Central memory CD4-positive, alpha-beta T cell (primary cell): ENCODE data around the gene PRR16.

ENCODE experiments used
- DNase-seq: peaks from one replicate; pipeline ENCODE4 v3.0.0; 2022

PRR16 gene

DNA sequence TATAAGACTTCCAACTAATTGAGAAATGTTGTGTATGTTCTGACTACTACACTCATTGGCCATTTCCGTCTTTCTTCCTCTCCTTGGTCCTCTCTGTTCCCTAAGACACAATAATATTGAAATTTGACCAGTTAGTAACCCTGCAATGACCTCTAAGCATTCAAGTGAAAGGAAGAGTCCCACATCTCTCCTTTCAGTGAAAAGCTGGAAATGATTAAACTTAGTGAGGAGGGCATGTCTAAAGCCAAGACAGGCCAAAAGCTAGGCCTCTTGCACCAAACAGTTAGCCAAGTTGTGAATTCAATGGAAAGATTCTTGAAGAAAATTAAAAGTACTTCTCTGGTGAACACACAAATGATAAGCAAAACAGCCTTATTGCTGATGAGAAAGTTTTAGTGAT, 122.5 kb downstream of the PRR16 start:
- DNase-seq = no peak

DNA sequence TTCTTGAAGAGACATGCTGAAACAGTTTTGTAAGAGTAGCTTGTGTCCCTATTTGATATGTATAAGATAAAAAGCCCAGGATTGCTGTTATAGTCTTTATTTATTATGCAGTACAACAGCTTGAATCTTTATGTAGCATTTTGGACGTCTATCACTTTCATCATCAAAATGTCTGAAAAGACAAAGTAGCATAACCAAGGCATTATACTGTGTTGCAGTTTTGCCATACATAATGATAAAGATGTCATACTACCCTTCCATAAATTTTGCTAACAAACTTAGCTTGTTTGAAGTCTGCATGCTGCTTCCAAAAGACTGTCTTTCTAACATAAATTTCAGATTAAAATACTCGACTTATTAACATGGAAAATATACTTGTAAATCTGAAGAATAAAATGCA, 127.8 kb downstream of the PRR16 start:
- DNase-seq = no peak

DNA sequence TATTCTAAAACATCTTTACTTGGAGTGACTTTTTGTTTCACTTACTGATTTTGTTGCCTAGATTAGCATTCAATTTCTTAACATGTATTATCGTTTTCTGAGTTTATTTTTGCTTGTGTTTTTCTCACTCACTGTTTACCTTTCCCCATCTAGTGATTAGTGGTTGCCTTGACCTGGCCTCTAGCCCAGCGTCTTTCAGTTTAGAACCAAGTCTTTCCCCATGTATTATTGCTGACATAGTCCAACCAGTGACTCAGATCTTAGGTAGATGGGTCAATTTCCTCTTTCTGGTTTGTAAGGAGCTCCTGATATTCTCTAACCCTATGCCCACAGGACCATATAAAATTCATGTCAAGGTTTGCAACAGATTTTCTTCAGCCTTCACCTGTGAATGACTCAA, 135.5 kb downstream of the PRR16 start:
- DNase-seq = no peak

DNA sequence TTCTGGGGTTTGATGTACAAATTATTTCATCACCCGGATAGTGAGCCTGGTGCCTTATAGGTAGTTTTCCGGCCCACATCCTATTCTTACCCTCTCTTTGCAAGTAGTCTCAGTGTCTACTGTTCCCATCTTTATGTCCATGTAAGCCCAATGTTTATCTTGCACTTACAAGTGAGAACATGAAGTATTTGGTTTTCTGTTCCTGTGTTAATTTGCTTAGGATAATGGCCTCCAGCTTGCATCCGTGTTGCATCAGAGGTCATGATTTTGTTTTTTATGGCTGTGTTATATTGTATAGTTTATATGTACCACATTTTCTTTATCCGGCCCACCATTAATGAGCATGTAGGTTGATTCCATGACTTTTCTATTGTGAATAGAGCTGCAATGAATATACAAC, 136.5 kb downstream of the PRR16 start:
- no peak for DNase-seq

GRCh38 chr5:120602033-120602432, 137.9 kb downstream of the PRR16 start:
- no peak for DNase-seq

- no peak for DNase-seq
Measured at GRCh38 chr5:120604884-120605283, 140.8 kb downstream of the PRR16 start.

DNA sequence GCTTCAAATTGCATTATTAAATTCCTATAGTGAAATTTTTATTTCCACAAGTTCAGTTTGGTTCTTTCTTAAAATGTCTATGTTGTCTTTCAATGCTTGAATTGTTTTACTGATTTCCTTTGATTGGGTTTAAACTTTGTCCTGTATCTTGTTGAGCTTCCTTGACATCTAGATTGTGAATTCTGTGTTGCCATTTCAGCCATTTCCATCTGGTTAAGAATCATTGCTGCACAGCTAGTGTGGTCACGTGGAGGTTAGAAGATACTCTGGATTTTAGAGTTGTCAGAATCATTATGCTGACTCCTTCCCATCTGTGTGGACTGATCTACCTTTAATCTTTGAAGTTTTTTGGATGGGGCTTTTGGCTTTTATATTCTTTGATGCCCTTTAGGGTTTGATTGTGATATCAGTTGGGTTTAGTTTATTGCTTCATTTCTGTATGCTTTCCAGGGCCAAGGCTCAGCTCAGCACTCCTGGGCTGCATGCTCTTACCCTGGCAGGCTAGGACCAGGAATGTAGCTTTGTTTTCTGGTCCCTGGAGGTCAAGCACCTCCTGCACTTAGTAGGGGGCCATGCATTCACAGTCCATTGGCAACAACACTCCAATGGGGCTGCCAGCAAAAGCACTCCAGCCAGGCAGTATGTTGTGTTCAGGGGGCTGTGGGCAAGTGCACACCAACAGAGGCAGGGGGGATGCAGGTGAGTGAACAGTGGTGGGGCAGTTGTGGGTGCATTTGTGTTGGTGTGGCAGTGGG, 141.4 kb downstream of the PRR16 start:
- no peak for DNase-seq

GRCh38 chr5:120609570-120609969, 145.5 kb downstream of the PRR16 start:
- no peak for DNase-seq

DNA sequence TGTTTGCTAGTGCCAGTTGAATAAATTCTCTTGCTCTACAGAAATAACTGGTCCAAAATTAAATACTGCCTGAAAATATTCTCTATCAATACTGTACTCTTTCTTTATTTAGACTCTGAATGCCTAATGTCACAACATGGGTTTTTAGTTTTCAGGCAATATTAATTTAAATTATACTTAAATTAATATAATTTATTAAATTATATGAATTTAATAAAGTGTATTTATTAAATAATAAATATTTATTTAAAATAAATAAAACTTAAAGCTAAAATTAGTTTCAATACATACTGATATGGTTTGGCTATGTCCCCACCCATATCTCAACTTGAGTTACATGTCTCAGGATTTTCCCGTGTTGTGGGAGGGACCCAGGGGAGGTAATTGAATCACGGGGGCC, 146.0 kb downstream of the PRR16 start:
- DNase-seq = no peak

- no peak for DNase-seq
Measured at GRCh38 chr5:120613729-120614128, 149.6 kb downstream of the PRR16 start.

DNA sequence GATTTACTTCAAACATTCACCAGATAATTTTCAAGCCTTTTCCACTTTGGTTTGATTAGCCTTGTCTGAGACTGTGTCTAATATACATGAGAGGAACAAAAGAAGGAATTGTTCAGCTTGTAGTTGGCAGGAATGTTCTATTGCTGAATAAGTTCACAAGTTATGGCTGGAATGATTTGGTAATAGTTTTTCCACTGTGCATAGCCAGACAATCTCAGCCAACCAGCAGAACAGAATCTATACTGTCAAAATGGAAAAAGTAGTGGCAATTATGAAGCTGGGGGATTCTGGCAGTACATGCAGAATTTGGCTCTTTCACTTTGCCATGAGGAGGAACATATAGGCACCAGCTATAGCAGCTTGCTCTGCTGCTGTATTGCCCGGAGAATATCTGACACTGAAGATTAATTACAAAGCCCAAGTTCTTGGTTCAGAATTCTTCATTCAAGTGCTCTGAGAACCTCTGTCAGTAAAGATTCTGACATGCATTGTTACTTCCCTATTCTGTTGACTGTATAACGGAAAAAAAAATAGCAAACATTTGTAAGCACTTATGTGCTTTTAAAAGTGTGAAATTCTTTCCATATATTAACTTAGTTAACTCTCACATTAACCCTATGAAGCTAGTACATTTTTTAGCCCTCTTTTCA, 150.6 kb downstream of the PRR16 start:
- DNase-seq = no peak

DNA sequence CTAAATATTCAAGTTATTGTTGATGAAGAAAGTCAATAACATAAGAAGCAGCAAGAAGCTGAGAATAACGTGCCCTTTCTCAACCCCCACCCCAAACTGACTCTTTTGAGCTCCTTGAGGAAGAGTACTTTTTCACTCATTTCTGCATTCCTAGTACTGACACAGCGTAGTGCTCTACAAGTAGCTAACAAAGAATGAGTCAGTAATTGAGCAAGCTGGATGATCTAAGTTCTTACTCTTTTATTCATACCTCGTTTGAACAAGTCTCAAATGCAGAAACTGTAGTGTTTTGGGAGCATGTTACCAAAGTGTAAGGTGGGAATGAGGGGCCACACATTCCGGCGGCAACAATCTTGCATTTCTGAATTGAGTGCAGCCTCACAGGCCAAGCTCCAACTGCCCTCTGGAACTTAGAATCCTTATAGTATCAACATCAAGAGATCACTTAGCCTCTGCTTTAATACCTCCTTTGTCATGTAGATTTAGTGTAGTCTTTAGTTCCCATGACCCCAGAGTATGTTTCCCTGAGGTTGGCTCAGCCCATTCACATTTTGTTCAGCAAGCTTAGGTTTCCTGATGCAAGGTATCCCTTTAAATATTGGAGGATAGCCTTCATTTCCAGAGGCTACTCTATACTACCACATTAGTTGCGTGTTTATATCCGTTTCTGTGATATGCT, 152.0 kb downstream of the PRR16 start:
- no peak for DNase-seq

GRCh38 chr5:120621339-120621738, 157.2 kb downstream of the PRR16 start:
- no peak for DNase-seq

DNA sequence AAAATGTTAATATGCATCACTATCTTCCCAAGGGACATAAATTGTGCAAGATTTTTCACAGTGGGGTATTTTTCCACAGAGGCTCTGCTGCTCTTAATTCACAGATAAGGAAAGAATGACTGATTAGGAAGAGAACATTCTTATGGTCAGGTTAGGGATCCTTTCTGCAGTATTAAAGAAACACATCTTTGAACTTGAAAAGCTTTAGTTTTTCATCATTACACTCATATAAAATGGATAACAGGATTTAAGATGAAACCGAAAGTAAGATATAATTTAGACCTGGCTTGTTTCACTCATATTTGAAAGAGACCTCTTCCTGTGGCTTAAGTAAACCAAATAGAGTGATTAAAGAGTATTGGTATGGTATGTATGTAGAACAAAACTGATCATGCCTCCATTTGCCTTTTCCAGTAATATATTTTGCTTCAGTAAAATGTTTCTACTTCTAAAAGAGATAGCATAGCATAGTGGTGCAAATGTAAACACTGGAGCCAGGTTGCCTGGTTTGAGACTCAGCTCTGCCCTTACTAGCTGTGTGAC, 160.0 kb downstream of the PRR16 start:
- no peak for DNase-seq

DNA sequence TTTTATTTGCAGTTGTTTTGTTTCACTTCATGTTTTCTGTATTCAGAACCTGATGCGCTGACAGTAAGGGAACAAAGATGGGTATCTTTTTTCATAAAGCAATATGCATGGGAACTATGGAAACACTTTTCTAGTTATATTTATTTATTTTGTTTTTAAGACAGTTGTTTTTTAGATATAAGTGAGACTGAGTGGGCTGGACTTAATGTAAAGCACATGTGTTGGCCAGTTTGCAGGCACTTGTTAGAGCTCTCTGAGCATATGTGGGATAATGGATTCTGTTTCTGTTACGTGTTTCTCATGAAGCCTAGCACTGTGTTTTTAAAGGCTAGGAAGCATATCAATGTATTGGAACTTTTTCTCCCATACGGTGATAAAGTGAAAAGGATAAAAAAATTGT, 164.1 kb downstream of the PRR16 start:
- no peak for DNase-seq

DNA sequence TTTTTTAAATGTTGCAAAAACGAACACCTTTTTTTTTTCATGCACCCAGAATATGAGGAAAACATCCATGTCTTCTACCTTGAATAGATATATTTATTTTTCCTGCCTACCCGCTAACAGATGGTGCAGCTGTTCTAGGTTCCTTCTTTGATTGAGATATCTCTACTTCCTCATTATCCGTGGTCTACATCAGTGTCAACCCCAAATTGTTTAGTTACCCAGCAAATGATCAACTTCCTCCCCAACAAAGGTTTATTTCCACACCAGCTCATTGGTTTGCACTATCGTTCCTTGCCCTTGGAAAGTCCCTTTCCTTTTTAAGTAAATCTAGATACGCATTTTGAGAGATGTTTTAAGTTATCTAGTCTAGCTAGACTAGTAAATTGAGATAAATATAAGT, 166.4 kb downstream of the PRR16 start:
- no peak for DNase-seq

DNA sequence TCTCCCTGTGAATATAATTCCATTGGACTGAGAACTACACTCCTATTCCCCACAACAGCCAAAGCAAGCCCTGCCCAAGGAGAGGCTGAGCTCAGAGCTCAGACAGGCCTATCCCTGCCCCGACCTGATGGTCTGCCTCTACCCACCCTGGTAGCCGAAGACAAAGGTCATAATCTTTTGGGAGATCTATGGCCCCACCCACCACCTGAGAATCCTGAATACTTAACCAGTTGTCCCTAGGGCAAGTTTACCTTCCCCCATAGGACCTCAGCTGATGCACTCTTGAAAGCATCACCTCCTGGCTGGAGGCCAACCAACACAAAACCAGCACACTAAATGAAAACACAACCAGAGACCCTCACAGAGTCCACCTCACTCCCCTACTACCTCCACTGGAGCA, 167.5 kb downstream of the PRR16 start:
- DNase-seq = no peak

DNA sequence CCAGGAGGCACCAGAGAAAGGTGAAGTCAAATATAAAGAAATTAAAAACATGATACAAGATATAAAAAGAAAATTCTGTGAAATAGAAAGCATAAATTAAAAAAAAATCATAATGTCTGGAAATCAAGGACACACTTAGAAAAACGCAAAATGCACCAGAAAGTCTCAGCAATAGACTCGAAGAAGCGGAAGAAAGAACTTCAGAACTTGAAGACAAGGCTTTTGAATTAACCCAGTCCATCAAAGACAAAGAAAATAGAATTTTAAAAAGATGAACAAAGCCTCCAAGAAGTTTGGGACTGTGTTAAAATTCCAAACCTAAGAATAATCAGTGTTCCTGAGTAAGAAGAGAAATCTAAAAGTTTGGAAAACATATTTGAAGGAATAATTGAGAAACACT, 168.3 kb downstream of the PRR16 start:
- DNase-seq = no peak

- no peak for DNase-seq
Measured at GRCh38 chr5:120638449-120638848, 174.3 kb downstream of the PRR16 start.

GRCh38 chr5:120640778-120641177, 176.7 kb downstream of the PRR16 start:
- no peak for DNase-seq

GRCh38 chr5:120644516-120644915, 180.4 kb downstream of the PRR16 start:
- no peak for DNase-seq

DNA sequence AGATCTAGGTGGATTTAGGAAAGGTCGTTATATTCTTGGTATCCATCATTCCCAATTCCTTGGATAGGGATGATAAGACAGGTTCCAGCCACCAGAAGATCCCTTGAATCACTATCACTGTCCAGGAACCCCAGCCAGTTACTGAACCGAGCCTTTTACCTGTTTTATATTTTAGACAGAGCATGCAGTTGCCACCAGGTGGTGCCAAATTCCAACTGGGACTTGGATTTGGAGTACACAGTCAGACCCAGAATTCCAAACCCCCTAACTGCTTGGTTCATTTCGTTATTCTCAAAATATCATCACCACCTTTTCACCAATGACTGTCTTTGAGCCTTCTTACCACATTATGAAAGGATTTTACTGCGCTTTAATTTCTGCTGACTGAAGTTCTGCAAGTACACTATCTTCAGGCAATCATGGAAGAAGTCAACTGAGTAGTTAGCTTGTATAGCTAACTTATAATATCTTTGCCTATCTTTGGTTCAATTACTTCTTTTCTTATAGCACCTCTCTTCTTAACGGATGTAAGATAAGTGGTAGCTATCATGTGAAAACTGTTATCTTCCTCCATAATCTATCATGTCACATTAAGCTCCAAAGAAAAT, 191.8 kb downstream of the PRR16 start:
- DNase-seq = no peak

DNA sequence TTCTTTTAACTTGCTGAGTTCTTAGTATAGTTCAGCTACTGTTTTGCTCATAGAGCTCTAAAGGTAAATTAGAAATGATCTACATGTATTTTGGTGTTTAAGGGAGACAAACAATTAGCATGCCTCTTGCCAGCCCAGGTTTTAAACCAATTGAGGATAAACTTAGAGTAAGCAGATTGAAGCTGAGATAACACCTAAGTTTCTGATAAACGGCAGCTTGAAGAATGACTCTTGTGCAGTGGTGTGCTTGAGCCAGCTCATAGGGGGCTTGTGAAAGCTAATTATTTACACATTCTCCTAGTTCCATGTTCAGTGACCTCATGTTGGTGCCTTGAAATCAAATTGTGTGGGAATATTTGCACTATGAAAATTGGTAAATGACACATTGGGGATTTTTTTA, 193.0 kb downstream of the PRR16 start:
- no peak for DNase-seq

GRCh38 chr5:120677481-120677880, 213.4 kb downstream of the PRR16 start:
- DNase-seq = no peak
